ENCODE data around the gene TRAF4. TPM values are rescaled to one million over a fixed set of nuclear protein-coding genes. Genes with fewer than 3 reads are reported as not detected.

Gene TRAF4
- 2.4 TPM for total RNA-seq
- long read RNA-seq, partial matches to known transcripts: 0 of 3 reads
- long read RNA-seq, other reads (novel, unspliced or antisense): 0 of 3 reads

- peak; percentile 89 for DNase-seq
- peak; percentile 94 for ATAC-seq (ENCODE audit: poor library complexity)
These were observed at the start of gene TRAF4 for GRCh38 chr17:28743243-28744103. Gene TRAF4 (plus strand): TSS chr17:28744011. CDS start chr17:28744113, 102 bp downstream.

DNA sequence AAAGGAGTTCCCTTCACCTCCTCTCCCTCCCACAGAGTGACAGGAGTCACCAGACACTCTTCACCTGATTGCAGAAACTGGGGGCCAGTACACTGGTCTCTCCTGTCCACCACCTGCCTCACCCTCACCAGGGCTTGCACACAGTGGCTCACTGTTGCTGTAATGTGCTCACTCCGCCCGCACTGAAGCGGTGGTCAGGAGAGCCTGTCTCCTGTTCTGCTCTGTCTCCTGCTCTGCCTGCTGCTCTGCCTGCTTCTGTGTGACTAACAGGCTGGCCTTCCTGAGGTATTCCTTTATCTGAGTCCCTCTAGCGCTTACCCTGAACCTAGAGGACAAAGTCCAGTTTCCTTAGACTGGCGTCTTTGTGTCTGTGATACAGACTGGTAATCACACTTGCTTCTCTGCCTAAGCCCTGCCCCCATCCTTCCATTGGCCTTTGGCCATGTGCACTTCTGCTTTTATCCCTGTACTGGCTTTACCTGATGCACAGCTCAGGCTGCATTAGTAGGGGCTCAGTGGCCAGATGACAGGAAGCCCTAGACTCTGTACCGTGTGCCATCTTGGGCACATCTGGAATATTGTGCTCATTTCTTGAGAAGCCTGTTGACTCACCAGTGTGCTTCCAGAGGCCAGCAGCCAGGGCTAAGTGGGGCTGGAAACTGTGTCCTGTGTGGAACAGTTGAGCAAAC, 45.4 kb upstream of the TRAF4 start:
- DNase-seq: no peak
- intact Hi-C loops (cut with DNase I): no loop called here
- ATAC-seq (ENCODE audit: poor library complexity): no peak

More at GRCh38 chr17:28743243-28744103, at the start of gene TRAF4:
- intact Hi-C loops (cut with DNase I): no loop called here

GRCh38 chr17:28700278-28700677, 43.5 kb upstream of the TRAF4 start:
- DNase-seq (peak; percentile 32), ATAC-seq (ENCODE audit: poor library complexity) (no peak)
- intact Hi-C loops (cut with DNase I): no loop called here

- intact Hi-C loops (cut with DNase I): no loop called here
- DNase-seq (peak; percentile 34), ATAC-seq (ENCODE audit: poor library complexity) (no peak)
These were observed 42.9 kb upstream of the TRAF4 start for GRCh38 chr17:28700830-28701492.

DNA sequence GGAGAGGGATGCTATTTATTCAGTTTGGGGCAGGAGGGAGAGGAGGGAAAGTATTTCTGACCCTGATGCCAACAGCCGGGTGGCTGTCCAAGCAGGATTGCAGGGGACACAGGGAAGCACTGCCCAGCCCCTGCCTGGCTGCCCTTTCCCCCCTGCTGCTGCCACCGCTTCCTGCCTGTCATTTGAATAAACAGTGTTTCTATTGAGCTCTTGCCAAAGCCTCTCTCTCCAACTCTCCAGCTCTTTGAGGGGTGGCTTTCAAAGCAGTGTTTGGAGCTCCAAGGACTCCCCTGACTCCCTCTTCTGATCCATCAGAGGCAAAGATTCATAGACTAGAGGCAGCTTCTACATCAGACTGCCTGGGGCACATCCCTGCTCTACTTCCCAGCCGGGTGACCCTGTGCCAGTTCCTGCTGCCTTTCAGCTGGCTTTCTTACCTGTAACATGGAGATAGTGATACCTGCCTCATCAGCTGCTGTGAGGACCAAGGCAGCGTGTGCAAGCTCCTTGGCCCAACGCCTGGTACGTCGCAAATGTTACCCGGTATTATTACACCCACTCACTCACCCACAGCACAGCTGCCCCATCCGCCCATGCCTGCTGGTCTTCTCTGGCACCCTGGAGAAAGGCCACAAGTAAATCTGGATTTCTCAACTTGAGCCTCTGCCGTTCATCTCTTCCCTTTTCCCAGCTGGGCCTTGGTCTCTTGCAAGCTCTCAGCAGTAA, 41.6 kb upstream of the TRAF4 start:
- no peak for ATAC-seq (ENCODE audit: poor library complexity)
- intact Hi-C loops (cut with DNase I): no loop called here
- peak; percentile 14 for DNase-seq

- no peak for DNase-seq
- intact Hi-C loops (cut with DNase I): no loop called here
- ATAC-seq (ENCODE audit: poor library complexity): no peak
These were observed 41.1 kb upstream of the TRAF4 start for GRCh38 chr17:28702752-28703150.

DNA sequence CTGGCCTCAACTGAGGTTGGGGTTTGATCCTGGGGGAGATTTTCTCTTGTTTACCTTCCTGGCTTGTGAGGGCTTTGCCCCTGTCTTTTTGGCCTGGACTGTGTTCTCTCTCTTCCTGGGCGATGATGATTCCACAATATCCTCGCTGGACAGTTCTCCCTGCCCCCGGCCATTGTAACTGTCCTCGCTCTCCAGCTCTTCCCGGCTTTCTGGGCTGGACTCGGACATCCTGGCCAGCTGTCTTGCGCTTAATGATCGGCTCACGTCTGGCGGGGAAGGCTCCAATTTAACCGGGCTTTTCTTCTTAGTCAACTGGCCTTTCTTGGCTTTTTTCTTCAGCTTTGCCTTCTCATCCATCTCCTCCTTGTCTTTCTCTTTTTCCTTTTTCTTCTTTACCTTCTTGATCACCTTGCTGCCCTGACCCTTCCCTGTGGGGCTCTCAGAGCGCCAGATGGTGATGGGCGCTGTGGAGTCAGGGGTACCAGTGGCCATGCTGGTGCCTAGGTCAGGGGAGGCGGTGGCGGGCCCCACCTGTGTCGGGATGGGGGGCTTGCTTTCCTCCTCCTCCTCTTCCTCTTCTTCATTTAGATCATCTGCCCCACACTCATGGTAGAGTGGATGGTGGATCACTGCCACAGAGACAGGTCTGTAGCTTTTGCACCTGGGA, 40.1 kb upstream of the TRAF4 start:
- DNase-seq: no peak
- intact Hi-C loops (cut with DNase I): no loop called here

DNA sequence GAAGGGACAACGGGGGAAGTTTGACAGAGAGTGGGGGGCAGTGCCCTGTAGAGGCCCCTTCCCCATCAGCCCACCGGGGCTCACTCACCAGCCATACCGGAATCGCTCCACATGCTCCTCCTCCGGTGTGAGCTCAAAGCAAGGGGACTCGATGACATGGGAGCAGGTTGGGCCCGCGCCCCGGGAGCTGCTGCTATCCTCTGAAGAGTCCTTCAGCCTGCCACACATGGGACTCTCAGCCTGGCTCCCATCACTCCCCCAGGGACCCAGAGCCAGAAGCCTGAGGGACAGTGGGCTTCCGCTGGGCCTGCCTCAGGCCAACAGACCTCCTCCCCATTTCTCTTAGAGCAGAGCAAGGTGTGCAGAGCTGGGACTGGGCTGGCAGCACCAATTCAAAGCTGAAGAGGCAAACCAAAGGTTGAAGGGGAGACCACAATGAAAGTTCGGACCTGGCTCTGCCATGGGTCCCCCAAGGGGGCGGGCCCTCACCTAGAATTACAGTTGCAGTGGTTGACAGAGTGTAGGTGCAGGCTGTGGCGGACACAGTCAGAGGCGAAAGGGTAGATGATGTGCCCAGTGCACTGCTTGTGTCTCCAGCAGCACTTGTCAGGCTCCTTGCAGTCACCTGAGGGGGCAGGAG, 39.5 kb upstream of the TRAF4 start:
- ATAC-seq (ENCODE audit: poor library complexity) (no peak), DNase-seq (no peak)
- intact Hi-C loops (cut with DNase I): no loop called here

More for the DNA sequence above, 40.1 kb upstream of the TRAF4 start:
- no peak for ATAC-seq (ENCODE audit: poor library complexity)

- intact Hi-C loops (cut with DNase I): no loop called here
- no peak for ATAC-seq (ENCODE audit: poor library complexity)
- no peak for DNase-seq
These were observed 38.6 kb upstream of the TRAF4 start for GRCh38 chr17:28705074-28705659.

DNA sequence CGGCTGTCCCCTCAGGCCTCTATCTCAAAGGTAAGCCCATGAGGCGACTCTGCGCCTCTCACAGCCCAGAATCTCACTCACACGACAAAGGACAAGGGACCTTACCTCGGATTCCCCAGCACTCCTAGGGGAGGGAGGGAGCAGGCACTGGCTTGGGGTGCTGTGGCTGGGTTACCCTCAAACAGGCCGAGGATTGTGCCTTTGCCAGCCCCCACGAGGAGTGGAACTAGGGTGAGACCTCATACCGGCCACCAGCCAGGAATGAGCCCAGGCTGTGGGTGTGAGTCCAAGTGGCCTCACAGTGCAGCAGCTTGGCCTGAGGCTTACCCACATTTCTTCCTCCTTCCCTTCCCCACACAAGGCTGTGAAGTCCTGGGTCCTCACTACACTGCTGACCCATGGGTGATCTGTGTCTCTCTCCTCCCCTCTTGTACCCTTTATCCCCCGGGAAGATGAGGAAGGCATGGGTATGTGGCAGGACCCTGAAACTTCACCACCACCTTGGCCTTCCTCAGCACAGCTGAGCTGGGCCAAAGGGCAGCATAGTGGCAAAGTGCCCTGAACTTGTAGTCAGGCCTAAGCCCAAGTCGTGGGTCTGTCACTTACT, 38.0 kb upstream of the TRAF4 start:
- no peak for ATAC-seq (ENCODE audit: poor library complexity)
- no peak for DNase-seq
- intact Hi-C loops (cut with DNase I): no loop called here

- DNase-seq (no peak), ATAC-seq (ENCODE audit: poor library complexity) (no peak)
- intact Hi-C loops (cut with DNase I): no loop called here
These were observed 37.1 kb upstream of the TRAF4 start for GRCh38 chr17:28706471-28707338.

GRCh38 chr17:28707339-28707720, 36.5 kb upstream of the TRAF4 start:
- intact Hi-C loops (cut with DNase I): no loop called here
- ATAC-seq (ENCODE audit: poor library complexity) (no peak), DNase-seq (no peak)

- intact Hi-C loops (cut with DNase I): no loop called here
- DNase-seq: peak; percentile 93
- peak; percentile 96 for ATAC-seq (ENCODE audit: poor library complexity)
These were observed 32.7 kb upstream of the TRAF4 start for GRCh38 chr17:28710861-28711722.

DNA sequence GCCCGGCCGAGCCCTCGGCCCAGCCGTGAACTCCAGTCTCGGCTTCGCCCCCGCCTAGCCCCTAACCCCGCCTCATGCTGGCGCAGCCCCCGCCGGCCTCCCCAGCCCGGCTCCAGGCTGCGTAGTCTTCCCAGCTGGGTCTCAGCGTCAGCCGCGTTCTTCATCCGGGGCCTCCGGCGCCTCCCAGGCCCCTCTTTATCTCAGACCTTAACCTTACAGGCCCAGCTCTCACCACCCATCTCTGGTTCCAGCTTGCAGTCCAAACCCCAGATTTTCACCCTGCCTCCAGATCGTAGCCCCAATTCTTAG, 32.1 kb upstream of the TRAF4 start, which contains the start of gene PROCA1:
Gene PROCA1, minus strand, starts transcription at position 166 of the 309 bp plus-strand sequence. CDS start 228 bp downstream, outside the sequence.
- no peak for ATAC-seq (ENCODE audit: poor library complexity)
- intact Hi-C loops (cut with DNase I): no loop called here

GRCh38 chr17:28712032-28712704, 31.6 kb upstream of the TRAF4 start:
- ATAC-seq (ENCODE audit: poor library complexity) (peak; percentile 14), DNase-seq (peak; percentile 81)
- intact Hi-C loops (cut with DNase I): no loop called here

More for the DNA sequence above, 32.1 kb upstream of the TRAF4 start, which contains the start of gene PROCA1:
- DNase-seq: no peak

Measured in Right ventricle myocardium superior (tissue), 1 donor.